ENCODE results near the gene KCTD21.

DNA sequence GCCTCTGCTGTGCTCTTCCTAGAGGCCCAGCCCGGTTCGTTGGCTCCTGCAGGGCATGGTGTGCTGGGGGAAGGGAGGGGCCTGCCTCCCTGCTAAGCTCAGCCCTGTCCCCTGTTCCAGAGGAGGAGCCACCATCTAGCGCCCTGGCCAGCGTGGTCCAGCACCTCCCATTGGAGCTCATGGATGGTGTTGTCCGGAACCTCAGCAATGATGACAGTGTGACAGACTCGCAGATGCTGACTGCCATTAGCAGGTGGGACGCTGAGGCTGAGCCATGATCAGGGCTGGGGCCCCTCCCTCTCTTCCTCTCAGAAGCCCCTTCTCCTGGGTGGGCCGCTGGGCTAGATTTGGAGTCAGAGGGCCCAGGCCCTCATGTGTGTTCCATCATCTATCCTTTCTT lies 9.4 kb upstream of the KCTD21 start:
- TF ChIP-seq, protein P1, sequence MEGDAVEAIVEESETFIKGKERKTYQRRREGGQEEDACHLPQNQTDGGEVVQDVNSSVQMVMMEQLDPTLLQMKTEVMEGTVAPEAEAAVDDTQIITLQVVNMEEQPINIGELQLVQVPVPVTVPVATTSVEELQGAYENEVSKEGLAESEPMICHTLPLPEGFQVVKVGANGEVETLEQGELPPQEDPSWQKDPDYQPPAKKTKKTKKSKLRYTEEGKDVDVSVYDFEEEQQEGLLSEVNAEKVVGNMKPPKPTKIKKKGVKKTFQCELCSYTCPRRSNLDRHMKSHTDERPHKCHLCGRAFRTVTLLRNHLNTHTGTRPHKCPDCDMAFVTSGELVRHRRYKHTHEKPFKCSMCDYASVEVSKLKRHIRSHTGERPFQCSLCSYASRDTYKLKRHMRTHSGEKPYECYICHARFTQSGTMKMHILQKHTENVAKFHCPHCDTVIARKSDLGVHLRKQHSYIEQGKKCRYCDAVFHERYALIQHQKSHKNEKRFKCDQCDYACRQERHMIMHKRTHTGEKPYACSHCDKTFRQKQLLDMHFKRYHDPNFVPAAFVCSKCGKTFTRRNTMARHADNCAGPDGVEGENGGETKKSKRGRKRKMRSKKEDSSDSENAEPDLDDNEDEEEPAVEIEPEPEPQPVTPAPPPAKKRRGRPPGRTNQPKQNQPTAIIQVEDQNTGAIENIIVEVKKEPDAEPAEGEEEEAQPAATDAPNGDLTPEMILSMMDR (conservative IDR thresholded peaks at IDR 0.05; ENCODE audit: low read length), result no peak
- TF ChIP-seq EZH2phosphoT487 (IDR thresholded peaks at IDR 0.05; ENCODE audit: borderline replicate concordance), result no peak

Data from Loucy (cell line).